Measurements from ENCODE around the gene MFSD6L. TPM values are rescaled to one million over a fixed set of nuclear protein-coding genes. Genes with fewer than 3 reads are reported as not detected.

The MFSD6L gene
- total and polyA plus RNA-seq, 10 of the 15 experiments (the other 5 are each of a cell fraction or from before 2014, with no cell fraction given), result 0.39 to 3.1 (median 1.1) TPM

DNA sequence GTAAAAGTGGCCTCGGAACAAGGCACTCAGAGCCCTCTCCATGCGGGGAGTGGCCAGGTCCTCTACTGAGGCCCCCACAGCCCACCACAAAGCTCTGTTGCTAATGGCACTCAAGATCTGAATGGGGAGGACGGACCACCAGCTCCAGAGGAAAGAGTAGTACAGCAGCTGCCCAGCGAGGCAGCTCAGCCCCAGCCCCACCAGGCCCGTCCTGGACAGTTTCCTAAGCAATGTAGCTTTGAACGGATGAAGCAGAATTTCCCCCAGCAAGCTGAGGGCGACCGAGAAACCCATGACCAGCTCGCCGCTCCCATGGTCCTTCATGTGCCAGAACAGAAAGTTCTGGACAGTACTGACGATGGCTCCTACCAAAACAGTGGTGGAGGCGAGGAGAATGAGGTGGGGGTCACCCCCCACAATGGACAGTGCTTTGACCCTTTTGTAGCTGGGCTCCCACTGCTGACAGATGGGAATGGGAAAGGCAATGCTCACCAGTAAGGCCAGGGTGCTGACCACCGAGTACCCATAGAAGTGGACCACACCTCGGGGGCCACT, 1.5 kb downstream of the MFSD6L start:
- in situ Hi-C loops (cut with MboI), result no loop called here

DNA sequence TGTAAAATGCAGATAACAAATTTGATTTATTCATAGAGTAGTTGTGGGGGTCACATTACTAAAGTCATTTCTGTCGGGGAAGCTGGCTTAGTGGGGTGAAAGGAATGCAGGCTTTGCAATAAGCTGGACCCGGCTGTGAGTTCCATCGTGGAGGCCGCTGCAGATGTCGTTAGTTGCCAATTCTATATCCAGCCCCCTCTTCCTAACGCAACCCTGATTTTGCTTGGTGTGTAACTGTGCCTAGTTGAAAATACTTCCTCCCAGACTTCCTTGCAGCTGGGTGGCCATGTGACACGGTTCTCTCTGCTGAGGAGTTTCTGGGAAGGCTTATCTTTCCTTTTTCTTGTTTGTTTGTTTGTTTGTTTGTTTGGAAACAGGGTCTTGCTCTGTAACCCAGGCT, 4.5 kb downstream of the MFSD6L start:
- no TSS peak for BruUV-seq (replicated peaks)
- DNase-seq (ENCODE audit: low read depth, low spot score) (no peak), FAIRE-seq (no peak), ATAC-seq (no peak)
- Histone ChIP-seq H3K27me3 (replicated peaks in 1 of 2; ENCODE audit: control insufficient read depth in 2 of 2, insufficient read depth in 2 of 2, low read length in 1 of 2) (no peaks in the 10 kb centered on the region), H4K20me1 (ENCODE audit: control insufficient read depth, insufficient read depth) (no peaks in the 10 kb centered on the region), H3K9ac (ENCODE audit: control insufficient read depth, insufficient read depth, low read length) (no peak overlapping the region), H3K9me3 (replicated peaks; ENCODE audit: control insufficient read depth, insufficient read depth, low read length) (no peaks in the 10 kb centered on the region), H2AFZ (ENCODE audit: control insufficient read depth, low read depth, low read length) (no peak overlapping the region), H3K27ac (ENCODE audit: control insufficient read depth, insufficient read depth) (no peak overlapping the region), H3K36me3 (ENCODE audit: control insufficient read depth in 2 of 2, insufficient read depth in 2 of 2, low read length in 1 of 2) (peaks cover 4 to 11% of the 10 kb centered on the region in 2 experiments; a peak in 3 of 4 replicates), H3K4me1 (ENCODE audit: control insufficient read depth, insufficient read depth, low read length) (no peaks in the 10 kb centered on the region), H3K4me3 (no peak overlapping the region), H3K79me2 (ENCODE audit: control insufficient read depth, insufficient read depth, low read length) (no peaks in the 10 kb centered on the region), H3K4me2 (ENCODE audit: control insufficient read depth, insufficient read depth) (no peak overlapping the region)
- ChIA-PET CTCF (interaction anchor here (1.5 to 2.4 kb wide), 2 partner anchors 9 to 100 kb away, joined by 3 to 16 read pairs; no protein-coding TSS in a partner anchor), RAD21 (ENCODE audit: unreplicated experiment) (interaction anchor here (0.6 to 2.6 kb wide), 3 partner anchors 13 to 106 kb away, joined by 3 to 9 read pairs (median 4); no protein-coding TSS in a partner anchor), POLR2A (interaction anchor here (0.6 kb wide), 1 partner anchor 38 kb away, joined by 3 read pairs; no protein-coding TSS in a partner anchor), SMC1A (ENCODE audit: uncharacterized antibody, unreplicated experiment) (interaction anchor here (0.6 to 1.4 kb wide), 4 partner anchors 12 to 203 kb away, joined by 3 to 10 read pairs (median 3); no protein-coding TSS in a partner anchor)
- in situ Hi-C loops (cut with MboI), result no loop called here
- TF ChIP-seq, protein P1, sequence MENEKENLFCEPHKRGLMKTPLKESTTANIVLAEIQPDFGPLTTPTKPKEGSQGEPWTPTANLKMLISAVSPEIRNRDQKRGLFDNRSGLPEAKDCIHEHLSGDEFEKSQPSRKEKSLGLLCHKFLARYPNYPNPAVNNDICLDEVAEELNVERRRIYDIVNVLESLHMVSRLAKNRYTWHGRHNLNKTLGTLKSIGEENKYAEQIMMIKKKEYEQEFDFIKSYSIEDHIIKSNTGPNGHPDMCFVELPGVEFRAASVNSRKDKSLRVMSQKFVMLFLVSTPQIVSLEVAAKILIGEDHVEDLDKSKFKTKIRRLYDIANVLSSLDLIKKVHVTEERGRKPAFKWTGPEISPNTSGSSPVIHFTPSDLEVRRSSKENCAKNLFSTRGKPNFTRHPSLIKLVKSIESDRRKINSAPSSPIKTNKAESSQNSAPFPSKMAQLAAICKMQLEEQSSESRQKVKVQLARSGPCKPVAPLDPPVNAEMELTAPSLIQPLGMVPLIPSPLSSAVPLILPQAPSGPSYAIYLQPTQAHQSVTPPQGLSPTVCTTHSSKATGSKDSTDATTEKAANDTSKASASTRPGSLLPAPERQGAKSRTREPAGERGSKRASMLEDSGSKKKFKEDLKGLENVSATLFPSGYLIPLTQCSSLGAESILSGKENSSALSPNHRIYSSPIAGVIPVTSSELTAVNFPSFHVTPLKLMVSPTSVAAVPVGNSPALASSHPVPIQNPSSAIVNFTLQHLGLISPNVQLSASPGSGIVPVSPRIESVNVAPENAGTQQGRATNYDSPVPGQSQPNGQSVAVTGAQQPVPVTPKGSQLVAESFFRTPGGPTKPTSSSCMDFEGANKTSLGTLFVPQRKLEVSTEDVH (IDR thresholded peaks at IDR 0.05; ENCODE audit: low read depth, partially characterized antibody), result no peak
- TF ChIP-seq TARDBP (IDR thresholded peaks at IDR 0.05; ENCODE audit: borderline replicate concordance) (no peak), POLR2AphosphoS5 (IDR thresholded peaks at IDR 0.05; ENCODE audit: low read length) (peak; percentile 53; the same call in 1 of the 2 replicates), POLR2AphosphoS2 (IDR thresholded peaks at IDR 0.05; ENCODE audit: low read depth, low read length) (peak; percentile 29; the same call in 1 of the 2 replicates)
- TF ChIP-seq, protein P2, sequence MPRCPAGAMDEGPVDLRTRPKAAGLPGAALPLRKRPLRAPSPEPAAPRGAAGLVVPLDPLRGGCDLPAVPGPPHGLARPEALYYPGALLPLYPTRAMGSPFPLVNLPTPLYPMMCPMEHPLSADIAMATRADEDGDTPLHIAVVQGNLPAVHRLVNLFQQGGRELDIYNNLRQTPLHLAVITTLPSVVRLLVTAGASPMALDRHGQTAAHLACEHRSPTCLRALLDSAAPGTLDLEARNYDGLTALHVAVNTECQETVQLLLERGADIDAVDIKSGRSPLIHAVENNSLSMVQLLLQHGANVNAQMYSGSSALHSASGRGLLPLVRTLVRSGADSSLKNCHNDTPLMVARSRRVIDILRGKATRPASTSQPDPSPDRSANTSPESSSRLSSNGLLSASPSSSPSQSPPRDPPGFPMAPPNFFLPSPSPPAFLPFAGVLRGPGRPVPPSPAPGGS (IDR thresholded peaks at IDR 0.05; ENCODE audit: borderline replicate concordance, insufficient read depth, low read depth, low read length, poor library complexity, severe bottlenecking), result peak; percentile 10
- intact Hi-C loops (cut with micrococcal nuclease; ENCODE audit: unreplicated experiment), result no loop called here
- 32% methylated on average over 7 of the region's 7 CpGs for WGBS (ENCODE audit: insufficient coverage, insufficient replicate concordance, low lambda C conversion rate, missing lambda C conversion rate)

More for the DNA sequence above, 1.5 kb downstream of the MFSD6L start:
- POLR2A ChIA-PET, result no interaction called here
- CTCF ChIA-PET, result interaction anchor here (0.6 to 1.9 kb wide), 2 partner anchors 12 to 201 kb away, joined by 3 to 9 read pairs; no protein-coding TSS in a partner anchor
- DNase-seq (ENCODE audit: low read depth, low spot score) (no peak), ATAC-seq (no peak), FAIRE-seq (no peak)
- no peaks in the 10 kb centered on the region for H4K20me1 ChIP-seq (ENCODE audit: control insufficient read depth, insufficient read depth)
- H3K79me2 ChIP-seq (ENCODE audit: control insufficient read depth, insufficient read depth, low read length), result no peaks in the 10 kb centered on the region
- no peak for TF ChIP-seq SUPT20H (IDR thresholded peaks at IDR 0.05; ENCODE audit: borderline replicate concordance, control insufficient read depth, low read depth, low read length)
- TF ChIP-seq POLR2A (IDR thresholded peaks at IDR 0.05; ENCODE audit: low read depth, low read length), result peak; percentile 25; the same call in 1 of the 2 replicates
- no peak overlapping the region for H3K4me3 ChIP-seq
- 88% methylated on average over 14 of the region's 14 CpGs for WGBS (ENCODE audit: insufficient coverage, insufficient replicate concordance, low lambda C conversion rate, missing lambda C conversion rate)
- BruUV-seq (replicated peaks), result no TSS peak
- H3K4me1 ChIP-seq (ENCODE audit: control insufficient read depth, insufficient read depth, low read length), result no peaks in the 10 kb centered on the region
- H2AFZ ChIP-seq (ENCODE audit: control insufficient read depth, low read depth, low read length), result no peak overlapping the region
- H3K36me3 ChIP-seq (ENCODE audit: control insufficient read depth in 2 of 2, insufficient read depth in 2 of 2, low read length in 1 of 2), result peaks cover 20 to 21% of the 10 kb centered on the region in 2 experiments
- H3K9ac ChIP-seq (ENCODE audit: control insufficient read depth, insufficient read depth, low read length), result no peak overlapping the region
- no peaks in the 10 kb centered on the region for H3K9me3 ChIP-seq (replicated peaks; ENCODE audit: control insufficient read depth, insufficient read depth, low read length)
- intact Hi-C loops (cut with micrococcal nuclease; ENCODE audit: unreplicated experiment), result no loop called here
- H3K27ac ChIP-seq (ENCODE audit: control insufficient read depth, insufficient read depth), result no peak overlapping the region
- no peak overlapping the region for H3K4me2 ChIP-seq (ENCODE audit: control insufficient read depth, insufficient read depth)
- SMC1A ChIA-PET (ENCODE audit: uncharacterized antibody, unreplicated experiment), result no interaction called here
- RAD21 ChIA-PET (ENCODE audit: unreplicated experiment), result no interaction called here
- H3K27me3 ChIP-seq (replicated peaks in 1 of 2; ENCODE audit: control insufficient read depth in 2 of 2, insufficient read depth in 2 of 2, low read length in 1 of 2), result no peaks in the 10 kb centered on the region
